Left cardiac atrium (tissue), 4 donors: Measurements from ENCODE around the gene MGMT. TPM values are rescaled to one million over a fixed set of nuclear protein-coding genes. Genes with fewer than 3 reads are reported as not detected.
A peak's percentile ranks its signal among the peaks of the same experiment; 100 is the strongest.

Experiments
- ATAC-seq, 2 donors: fragments of 200-7000 bp; cut with Tn5 transposase; one replicate each; pipeline ENCODE4 v1.9.1; 2020; ENCODE audit warnings: mild to moderate bottlenecking in 2 of 2, moderate library complexity in 2 of 2
- DNase-seq: peaks from one replicate; pipeline ENCODE4 v3.0.0-alpha.2; 2020
- intact Hi-C, 2 donors: fragments of 100-400 bp; cut with DNase I; formaldehyde crosslinking; loops; one replicate each; pipeline versions ENCODE4 v1.14.1 to v1.15.1; 2022 to 2023
- total RNA-seq, 2 donors: library from RNA; stranded (reverse); fragmentation: NEBNext Ultra II Directional; extraction: Animal tissue kit (Norgen Biotek cat#: 25700); gene quantifications; one replicate each; pipeline ENCODE4 v1.2.1, GENCODE V29; 2021
- donor health status: DM: no; HTN: yes; CAD: no.
- donor health status: DM: no; HTN: yes; CAD: no; lungs with severe emphysema.
- donor health status: DM: yes; HTN: yes; CAD: no.
- donor health status: Dilated cardiomyopathy.

The MGMT gene
- total RNA-seq, 2 donors from 2014 or later, result 10.1 to 15.7 TPM

DNA sequence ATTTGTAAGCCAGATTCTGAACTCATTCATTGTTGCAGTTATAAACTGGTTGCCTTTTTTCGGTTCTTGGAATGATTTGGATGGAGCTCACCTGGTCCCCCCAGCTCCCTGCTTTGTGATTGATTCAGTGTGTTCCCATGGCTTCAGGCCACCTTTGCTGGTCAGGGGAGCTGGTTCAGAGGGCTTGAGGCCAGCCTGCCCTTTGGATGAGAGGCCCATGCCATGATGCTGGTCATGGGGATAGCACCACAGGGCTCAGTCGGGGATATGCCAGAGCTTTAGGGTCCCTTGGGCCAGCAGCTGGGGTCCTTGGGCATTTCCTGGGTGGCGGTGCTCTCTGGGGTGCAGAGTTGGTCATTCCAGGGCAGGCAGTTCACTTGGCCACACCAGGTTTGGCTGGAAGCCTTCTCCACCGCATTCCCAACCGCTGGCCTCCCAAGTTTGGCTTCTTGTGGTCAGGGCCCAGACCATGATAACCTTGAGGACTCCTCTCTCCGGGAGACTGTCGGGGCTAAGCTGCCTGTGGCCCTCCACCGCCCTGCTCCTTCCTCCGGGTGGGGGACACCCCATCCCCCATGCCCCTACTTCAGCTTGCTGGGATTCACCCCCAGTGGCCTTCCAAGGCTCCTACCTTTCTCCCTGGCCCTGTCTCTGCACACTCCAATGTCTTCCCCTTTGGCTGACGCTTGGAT, 65.1 kb downstream of the MGMT start:
- DNase-seq, result no peak
- peak in 1 of 2 donors; percentile 12 for ATAC-seq
- intact Hi-C loops, result no loop called here

- DNase-seq (no peak), ATAC-seq (peak in 1 of 2 donors; percentile 32)
- intact Hi-C loops, result no loop called here
These were observed 65.8 kb downstream of the MGMT start for GRCh38 chr10:129532838-129533237.

- intact Hi-C loops, result no loop called here
- ATAC-seq (no peak), DNase-seq (no peak)
These were observed 66.2 kb downstream of the MGMT start for GRCh38 chr10:129533281-129533680.

- ATAC-seq (no peak), DNase-seq (no peak)
- intact Hi-C loops, result no loop called here
These were observed 67.8 kb downstream of the MGMT start for GRCh38 chr10:129534826-129535225.

DNA sequence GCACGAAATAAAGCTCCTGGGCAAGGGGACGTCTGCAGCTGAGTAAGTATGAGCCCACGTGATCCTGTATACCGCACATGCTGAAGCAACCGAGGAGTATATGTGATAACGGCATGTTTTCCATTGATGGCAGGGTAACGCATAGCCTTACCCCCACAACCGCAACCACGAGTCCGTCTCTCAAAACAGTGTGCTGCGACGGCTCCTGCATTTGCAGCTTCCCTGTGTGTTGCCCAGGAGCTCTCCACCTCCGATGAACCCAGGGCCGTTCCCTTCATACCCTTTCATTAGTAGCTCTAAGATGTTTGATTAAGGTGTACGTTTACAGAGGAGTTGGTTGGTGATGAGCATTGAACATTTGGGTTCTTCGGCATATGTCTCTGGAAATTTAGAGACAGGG, 69.3 kb downstream of the MGMT start:
- no peak for DNase-seq
- ATAC-seq, result no peak
- intact Hi-C loops, result no loop called here

DNA sequence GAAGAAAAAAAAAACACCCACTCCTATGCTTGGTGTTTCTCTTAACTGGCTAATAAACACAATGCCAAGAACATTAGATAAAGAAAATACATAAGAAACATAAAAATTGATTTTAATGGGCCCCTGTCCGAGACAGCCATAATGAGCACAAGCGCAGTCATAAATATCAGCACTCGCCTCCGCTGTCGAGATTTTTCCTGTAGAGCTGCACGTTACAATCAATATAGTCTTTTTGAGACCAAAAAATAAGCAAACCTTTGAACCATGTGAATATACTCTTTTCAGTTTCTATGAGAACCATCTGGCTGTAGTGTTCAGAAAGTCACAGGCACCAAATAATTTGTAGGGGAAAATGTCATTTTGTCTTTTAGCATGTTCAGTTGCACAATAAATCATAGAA, 70.1 kb downstream of the MGMT start:
- no peak for DNase-seq
- intact Hi-C loops, result no loop called here

DNA sequence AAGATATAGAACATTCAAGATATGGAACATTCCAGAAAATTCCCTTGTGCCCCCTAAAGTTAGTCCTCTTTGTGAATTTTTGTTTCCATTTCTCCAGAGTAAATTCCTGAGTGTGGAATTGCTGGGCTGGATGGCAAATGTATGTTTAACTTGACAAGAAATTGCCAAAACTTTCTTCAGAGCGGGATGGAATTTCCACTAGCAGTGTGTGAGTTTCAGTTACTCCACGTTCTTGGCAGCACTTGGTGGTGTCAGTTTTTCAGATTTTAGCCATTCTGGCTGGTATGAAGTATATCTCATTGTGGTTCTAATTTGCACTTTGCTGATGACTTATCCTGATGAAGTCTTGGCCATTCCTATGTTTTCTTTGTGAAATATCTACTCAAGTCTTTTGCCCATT, 71.2 kb downstream of the MGMT start:
- ATAC-seq (no peak), DNase-seq (no peak)
- intact Hi-C loops, result no loop called here

More for the DNA sequence above, 70.1 kb downstream of the MGMT start:
- ATAC-seq, result no peak

DNA sequence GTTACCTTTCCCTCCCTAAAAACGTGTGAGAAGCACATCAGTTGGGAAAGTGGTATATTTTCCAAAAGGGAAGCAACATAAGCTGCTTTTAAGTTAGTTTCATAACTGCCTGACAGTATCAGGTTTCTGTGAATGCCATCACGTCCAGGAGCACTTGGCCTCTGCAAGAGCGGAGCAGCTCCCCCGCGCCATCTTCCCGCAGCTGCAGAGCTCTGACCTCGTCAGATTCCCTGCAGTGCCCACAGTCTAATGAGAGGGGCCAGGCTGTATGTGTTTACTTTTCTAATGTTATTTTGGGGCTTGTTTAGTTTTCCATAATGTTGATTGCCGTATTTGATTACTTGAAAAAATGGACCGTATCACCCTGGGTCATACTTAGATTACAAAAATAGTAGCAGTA, 74.2 kb downstream of the MGMT start:
- intact Hi-C loops, result no loop called here
- ATAC-seq (peak in 1 of 2 donors; percentile 38), DNase-seq (no peak)

- DNase-seq (no peak), ATAC-seq (no peak)
- intact Hi-C loops, result no loop called here
These were observed 74.9 kb downstream of the MGMT start for GRCh38 chr10:129541748-129542487.

DNA sequence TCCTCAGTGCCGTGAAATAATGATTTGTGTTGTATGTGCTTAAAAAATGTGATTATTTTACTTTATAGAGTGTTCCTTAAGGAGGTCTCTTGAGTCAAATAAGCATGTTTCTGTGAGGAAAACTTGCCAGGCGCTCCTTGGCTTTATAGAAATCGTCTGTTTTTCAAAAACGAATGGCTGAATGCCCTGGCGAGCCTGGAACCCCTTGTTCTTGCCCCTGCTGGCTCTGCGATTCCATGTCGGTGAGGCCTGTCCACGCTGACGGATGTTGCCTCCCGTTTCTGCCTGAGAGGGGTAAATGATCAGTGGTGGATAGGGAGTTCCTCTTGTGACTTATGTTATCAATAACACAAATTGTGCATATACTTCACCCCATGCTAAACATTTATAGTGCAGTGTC, 75.5 kb downstream of the MGMT start:
- ATAC-seq, result no peak
- DNase-seq, result no peak
- intact Hi-C loops, result no loop called here

DNA sequence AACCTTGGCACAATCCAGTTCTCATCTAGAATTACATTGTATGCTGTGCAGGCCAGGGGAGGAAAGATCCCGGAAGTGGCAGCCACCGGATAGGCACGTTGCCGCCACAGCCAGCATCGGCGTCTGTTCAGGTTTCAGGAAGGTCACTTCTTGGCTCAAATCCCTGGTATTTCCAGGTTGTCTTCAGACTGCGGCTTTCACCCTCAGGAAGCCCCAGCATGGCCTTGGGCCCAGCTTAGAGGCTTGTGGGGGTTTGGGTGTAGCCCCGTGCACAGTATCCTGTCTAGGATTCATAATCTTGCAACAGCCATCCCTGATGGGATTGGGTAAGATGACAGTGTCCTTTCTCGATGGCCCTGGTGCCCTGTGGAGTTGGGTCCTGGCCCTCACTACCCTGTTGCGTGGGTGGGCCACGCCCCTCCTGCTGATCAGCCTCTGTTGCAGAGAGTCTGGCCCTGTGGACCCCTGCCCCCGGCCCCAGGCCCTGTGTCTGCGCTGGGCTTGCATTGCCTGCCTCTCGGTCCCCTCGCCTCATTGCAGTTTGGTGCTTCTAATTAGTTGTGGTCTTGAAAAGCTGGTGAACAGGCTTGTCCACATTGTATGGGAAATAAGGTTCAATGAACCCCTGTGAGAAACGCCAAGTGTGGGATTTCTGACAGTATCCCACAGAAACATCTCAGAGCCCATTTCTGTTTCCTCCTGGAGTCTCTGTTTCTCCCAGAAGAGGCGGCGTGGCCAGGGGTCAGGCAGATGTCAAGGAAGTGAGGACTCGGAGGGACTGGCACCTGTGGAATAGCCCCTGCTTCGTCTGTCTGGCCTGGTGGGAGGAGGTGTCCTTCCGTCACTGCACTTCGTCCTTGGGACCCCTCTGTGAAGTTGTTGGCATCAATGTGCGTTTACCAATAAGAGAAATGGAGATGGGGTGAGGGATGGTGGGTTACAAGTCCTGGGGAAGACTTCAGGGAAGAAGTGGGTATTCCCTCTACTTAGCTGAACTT, 77.5 kb downstream of the MGMT start:
- DNase-seq, result no peak
- intact Hi-C loops, result no loop called here
- ATAC-seq, result peak; percentile 50

DNA sequence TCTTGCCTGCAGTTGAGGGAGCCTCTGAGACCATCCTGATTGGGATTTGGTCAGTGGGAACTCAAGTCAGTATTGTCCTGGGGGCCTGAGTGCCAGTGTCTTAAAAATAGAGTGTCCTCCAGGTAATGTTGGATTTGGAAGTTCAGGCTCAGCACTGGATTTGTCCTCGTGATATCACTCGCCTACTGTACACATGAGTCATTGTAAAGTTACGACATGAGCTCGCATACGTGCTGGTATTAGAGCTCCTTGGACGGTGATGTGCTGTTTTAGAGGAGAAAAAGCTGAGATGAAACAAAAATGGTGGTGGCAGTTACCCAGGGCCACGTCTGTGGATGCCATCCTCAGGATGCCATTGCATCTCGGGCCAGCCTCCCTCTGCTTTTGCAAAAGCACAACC, 78.2 kb downstream of the MGMT start:
- DNase-seq (no peak), ATAC-seq (no peak)
- intact Hi-C loops, result no loop called here

DNA sequence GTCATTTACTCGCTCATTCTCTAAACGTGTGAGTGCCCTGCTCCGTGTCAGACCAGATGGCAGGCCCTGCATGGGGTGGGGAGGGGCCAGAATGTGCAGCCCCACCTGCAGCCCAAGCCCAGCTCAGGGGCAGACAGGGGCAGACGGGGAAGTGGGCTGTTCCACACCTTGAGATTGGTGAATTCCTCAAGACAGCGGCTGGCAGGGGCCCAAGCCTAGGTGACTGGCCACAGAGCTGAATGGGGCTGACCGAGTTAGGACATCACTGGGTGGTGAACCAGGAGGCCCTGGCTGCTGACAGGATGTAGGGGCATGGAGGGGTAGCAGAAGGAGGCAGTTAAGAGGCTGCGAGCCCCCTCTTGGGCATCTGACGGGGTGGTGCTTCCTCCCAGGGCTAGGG, 79.1 kb downstream of the MGMT start:
- ATAC-seq, result no peak
- intact Hi-C loops, result no loop called here
- DNase-seq, result no peak

DNA sequence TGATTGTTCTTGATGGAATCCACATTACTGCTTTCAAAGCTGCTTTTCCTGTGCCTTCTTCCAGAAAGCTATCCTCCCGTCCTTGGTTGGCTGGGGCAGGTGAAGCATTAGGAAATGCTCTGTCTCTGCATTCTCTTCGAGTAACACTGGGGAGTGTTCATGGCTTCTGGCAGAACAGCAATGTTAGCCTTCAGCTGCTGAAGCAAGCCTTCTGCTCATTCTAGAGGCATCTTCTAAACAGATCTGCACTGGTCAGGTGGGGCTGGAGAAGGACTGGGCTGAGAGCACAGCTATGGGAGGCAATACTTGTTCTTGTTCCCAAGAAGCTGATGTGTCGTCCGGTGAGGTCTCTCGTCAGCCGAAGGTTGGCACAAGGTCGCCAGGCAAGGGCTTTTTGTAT, 80.6 kb downstream of the MGMT start:
- DNase-seq, result no peak
- no peak for ATAC-seq
- intact Hi-C loops, result no loop called here

DNA sequence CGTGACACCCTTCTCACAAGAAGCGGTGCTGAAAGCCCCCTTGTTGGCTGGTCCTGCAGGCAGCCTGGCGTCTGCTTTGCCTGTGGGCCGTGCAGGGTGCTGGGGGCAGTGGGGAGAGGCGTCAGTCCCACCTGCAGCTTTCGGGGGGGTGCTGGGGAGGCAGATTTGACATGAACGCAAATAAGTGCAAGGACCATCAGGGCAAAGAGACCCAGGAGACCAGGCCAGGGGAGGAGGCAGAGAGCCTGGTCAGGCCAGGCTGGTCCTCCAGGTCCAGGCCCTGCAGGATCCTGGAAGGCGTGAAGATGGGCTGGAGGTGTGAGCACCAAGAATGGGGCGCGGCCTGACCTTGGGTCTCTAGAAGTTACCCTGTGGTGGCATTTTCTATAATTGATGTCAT, 81.6 kb downstream of the MGMT start:
- no peak for ATAC-seq
- no peak for DNase-seq
- intact Hi-C loops, result no loop called here

GRCh38 chr10:129550076-129550475, 83.0 kb downstream of the MGMT start:
- intact Hi-C loops, result no loop called here
- ATAC-seq, result no peak
- DNase-seq, result no peak

GRCh38 chr10:129550658-129551057, 83.6 kb downstream of the MGMT start:
- ATAC-seq, result no peak
- no peak for DNase-seq
- intact Hi-C loops, result no loop called here

DNA sequence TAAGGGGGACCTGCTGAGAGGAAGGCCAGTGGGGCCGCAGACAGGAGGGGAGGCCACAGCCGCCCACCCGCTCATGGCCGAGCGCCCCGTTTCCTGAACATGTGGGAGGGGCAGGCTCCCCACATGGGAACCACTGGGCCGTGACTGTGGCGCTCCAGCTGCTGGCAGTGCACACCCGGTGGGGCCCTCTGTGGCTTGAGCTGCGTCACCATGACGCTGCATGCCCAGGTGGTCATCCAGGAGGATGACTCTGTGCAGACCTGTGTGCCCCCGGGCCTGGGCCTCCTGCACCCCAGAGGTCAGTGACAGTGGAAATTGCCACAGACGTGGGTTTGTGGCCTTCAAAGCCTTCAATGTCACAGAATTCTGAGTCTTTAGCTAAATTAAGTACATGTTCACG, 85.1 kb downstream of the MGMT start:
- ATAC-seq, result no peak
- intact Hi-C loops, result no loop called here
- no peak for DNase-seq

GRCh38 chr10:129553928-129554327, 86.9 kb downstream of the MGMT start:
- no peak for ATAC-seq
- no peak for DNase-seq
- intact Hi-C loops, result no loop called here

DNA sequence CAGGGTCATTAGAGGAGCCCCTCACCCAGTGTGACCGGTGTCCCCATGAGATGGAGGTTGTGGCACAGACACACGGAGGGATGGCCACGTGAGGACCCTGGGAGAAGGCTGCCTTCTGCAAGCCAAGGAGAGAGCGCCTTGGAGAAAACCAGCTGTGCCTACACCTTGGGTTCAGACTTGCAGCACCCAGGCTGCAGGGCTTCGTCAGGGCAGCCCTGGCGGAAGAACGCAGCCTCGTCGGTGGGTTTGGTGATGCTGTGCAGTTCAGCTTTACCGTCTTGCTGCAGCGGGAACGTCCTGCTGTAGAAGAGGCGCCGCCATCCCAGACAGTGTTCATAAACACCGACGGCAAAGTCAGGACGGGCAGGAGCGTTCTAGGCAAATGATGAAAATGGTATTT, 89.3 kb downstream of the MGMT start:
- intact Hi-C loops, result no loop called here
- ATAC-seq, result no peak
- no peak for DNase-seq
